K562 (cell line): ENCODE measurements around the gene MSH3.

ENCODE experiments used
- EZH2 ChIP-seq: IDR thresholded peaks from 2 replicates; pipeline ENCODE4 v1.6.1; 2012; ENCODE audit warnings: low read depth, mild to moderate bottlenecking, inconsistent platforms, low read length, borderline replicate concordance
- FOXM1 ChIP-seq, 2 experiments: fragments of 450-650 bp in 1 of 2; sonication (generic) in 1 of 2; formaldehyde crosslinking in 1 of 2; IDR thresholded peaks; 2 replicates each; pipeline versions ENCODE4 v1.6.1 to v1.9.0; 2017 to 2022; ENCODE audit warnings: low read depth in 2 of 2, mild to moderate bottlenecking in 2 of 2, missing genetic modification reagents in 1 of 2, moderate library complexity in 1 of 2
- KAT2B ChIP-seq: IDR thresholded peaks from one replicate; pipeline ENCODE4 v1.6.1; 2012; ENCODE audit warnings: low read depth, mild to moderate bottlenecking, control low read depth, inconsistent platforms, low read length, moderate library complexity
- POLR2AphosphoS5 ChIP-seq: IDR thresholded peaks from 2 replicates; pipeline ENCODE4 v1.6.1; 2011; ENCODE audit warnings: mild to moderate bottlenecking, low read depth, low read length, moderate library complexity; ENCODE audit not compliant: control insufficient read depth, insufficient read depth
- PTBP1 ChIP-seq: fragments of 200-400 bp; formaldehyde crosslinking; IDR thresholded peaks from 2 replicates; pipeline ENCODE4 v1.6.1; 2017; ENCODE audit warnings: low read depth, low read length
- RAD21 ChIP-seq, 2 experiments: fragments of 250-450 bp in 1 of 2; fragments of 450-650 bp in 1 of 2; sonication (Bioruptor Pico) in 1 of 2; formaldehyde crosslinking in 1 of 2; IDR thresholded peaks in 1 of 2; conservative IDR thresholded peaks in 1 of 2; 2 replicates each; pipeline versions ENCODE4 v1.4.0 to v1.8.0; 2020 to 2022; ENCODE audit warnings: mild to moderate bottlenecking in 2 of 2, moderate library complexity in 1 of 2
- RFX1 ChIP-seq: fragments of 450-650 bp; IDR thresholded peaks from 2 replicates; pipeline ENCODE4 v1.6.1; 2016; ENCODE audit warnings: mild to moderate bottlenecking, moderate library complexity
- SP1 ChIP-seq: sonication (generic); formaldehyde crosslinking; IDR thresholded peaks from 2 replicates; pipeline ENCODE4 v1.8.1; 2022; ENCODE audit warnings: mild to moderate bottlenecking, missing genetic modification reagents
- TAF1 ChIP-seq: IDR thresholded peaks from 2 replicates; pipeline ENCODE4 v1.6.1; 2011; ENCODE audit warnings: mild to moderate bottlenecking, low read length, moderate library complexity; ENCODE audit not compliant: insufficient read depth, control insufficient read depth, severe bottlenecking; ENCODE audit errors: extremely low read depth
- TAF9B ChIP-seq: fragments of 450-650 bp; IDR thresholded peaks from 2 replicates; pipeline ENCODE4 v1.6.1; 2018; ENCODE audit warnings: mild to moderate bottlenecking; ENCODE audit not compliant: partially characterized antibody
- TF ChIP-seq, protein P1 (sequence below): sonication (generic); formaldehyde crosslinking; IDR thresholded peaks from 2 replicates; pipeline ENCODE4 v1.8.1; 2022; ENCODE audit warnings: missing genetic modification reagents
- TF ChIP-seq, protein P2 (sequence below), 3 experiments: IDR thresholded peaks in 2 of 3; conservative IDR thresholded peaks in 1 of 3; 2 replicates each; pipeline ENCODE4 v1.5.1; 2011 to 2012; ENCODE audit warnings: low read length in 3 of 3, mild to moderate bottlenecking in 3 of 3, control low read depth in 2 of 3, improper control_type of control experiment in 1 of 3, inconsistent platforms in 1 of 3, low read depth in 1 of 3, mixed read lengths in 1 of 3, moderate library complexity in 1 of 3; ENCODE audit not compliant: insufficient read depth in 2 of 3

DNA sequence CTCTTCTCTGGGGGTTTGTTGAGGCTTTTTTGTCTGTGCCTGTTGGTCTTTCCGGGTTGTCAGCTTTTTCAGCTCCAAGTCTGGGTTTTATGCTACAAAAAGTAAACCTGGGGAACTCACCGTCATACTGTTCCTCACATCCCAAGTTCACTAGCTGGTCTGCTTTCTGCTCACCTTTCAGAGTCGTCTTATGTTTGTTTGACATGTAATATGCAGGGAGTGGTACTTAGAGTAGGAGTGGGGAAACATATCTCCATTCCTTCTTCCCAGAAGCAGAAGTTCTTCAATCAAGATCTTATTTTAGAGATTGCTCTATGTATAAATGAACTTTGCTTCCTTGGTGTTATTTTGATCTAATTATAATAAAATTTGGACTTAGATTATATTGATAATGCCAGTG is 42.0 kb downstream of the MSH3 start:
- TF ChIP-seq POLR2AphosphoS5 (no peak), EZH2 (no peak), RFX1 (no peak), SP1 (CRISPR knock-in tag) (no peak), FOXM1 (IDR thresholded peaks at IDR 0.05; ENCODE audit: low read depth) (no peak), FOXM1 (CRISPR knock-in tag; IDR thresholded peaks at IDR 0.05; ENCODE audit: low read depth) (no peak), KAT2B (no peak), RAD21 (CRISPR knock-in tag; conservative IDR thresholded peaks at IDR 0.05 in 1 of 2, IDR thresholded peaks at IDR 0.05 in 1 of 2) (no peak), PTBP1 (no peak), TAF1 (no peak), TAF9B (no peak)
- TF ChIP-seq, protein P1, sequence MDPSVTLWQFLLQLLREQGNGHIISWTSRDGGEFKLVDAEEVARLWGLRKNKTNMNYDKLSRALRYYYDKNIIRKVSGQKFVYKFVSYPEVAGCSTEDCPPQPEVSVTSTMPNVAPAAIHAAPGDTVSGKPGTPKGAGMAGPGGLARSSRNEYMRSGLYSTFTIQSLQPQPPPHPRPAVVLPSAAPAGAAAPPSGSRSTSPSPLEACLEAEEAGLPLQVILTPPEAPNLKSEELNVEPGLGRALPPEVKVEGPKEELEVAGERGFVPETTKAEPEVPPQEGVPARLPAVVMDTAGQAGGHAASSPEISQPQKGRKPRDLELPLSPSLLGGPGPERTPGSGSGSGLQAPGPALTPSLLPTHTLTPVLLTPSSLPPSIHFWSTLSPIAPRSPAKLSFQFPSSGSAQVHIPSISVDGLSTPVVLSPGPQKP (CRISPR knock-in tag): no peak
- TF ChIP-seq, protein P2, sequence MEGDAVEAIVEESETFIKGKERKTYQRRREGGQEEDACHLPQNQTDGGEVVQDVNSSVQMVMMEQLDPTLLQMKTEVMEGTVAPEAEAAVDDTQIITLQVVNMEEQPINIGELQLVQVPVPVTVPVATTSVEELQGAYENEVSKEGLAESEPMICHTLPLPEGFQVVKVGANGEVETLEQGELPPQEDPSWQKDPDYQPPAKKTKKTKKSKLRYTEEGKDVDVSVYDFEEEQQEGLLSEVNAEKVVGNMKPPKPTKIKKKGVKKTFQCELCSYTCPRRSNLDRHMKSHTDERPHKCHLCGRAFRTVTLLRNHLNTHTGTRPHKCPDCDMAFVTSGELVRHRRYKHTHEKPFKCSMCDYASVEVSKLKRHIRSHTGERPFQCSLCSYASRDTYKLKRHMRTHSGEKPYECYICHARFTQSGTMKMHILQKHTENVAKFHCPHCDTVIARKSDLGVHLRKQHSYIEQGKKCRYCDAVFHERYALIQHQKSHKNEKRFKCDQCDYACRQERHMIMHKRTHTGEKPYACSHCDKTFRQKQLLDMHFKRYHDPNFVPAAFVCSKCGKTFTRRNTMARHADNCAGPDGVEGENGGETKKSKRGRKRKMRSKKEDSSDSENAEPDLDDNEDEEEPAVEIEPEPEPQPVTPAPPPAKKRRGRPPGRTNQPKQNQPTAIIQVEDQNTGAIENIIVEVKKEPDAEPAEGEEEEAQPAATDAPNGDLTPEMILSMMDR (IDR thresholded peaks at IDR 0.05 in 2 of 3, conservative IDR thresholded peaks at IDR 0.05 in 1 of 3; ENCODE audit: insufficient read depth in 2 of 3, low read depth in 1 of 3, low read length in 3 of 3): no peak
